ENCODE results near the gene PEX16. TPM values are rescaled to one million over a fixed set of nuclear protein-coding genes. Genes with fewer than 3 reads are reported as not detected.

PEX16 gene
- 33.1 and 36.0 TPM in 2 replicates for total RNA-seq

DNA sequence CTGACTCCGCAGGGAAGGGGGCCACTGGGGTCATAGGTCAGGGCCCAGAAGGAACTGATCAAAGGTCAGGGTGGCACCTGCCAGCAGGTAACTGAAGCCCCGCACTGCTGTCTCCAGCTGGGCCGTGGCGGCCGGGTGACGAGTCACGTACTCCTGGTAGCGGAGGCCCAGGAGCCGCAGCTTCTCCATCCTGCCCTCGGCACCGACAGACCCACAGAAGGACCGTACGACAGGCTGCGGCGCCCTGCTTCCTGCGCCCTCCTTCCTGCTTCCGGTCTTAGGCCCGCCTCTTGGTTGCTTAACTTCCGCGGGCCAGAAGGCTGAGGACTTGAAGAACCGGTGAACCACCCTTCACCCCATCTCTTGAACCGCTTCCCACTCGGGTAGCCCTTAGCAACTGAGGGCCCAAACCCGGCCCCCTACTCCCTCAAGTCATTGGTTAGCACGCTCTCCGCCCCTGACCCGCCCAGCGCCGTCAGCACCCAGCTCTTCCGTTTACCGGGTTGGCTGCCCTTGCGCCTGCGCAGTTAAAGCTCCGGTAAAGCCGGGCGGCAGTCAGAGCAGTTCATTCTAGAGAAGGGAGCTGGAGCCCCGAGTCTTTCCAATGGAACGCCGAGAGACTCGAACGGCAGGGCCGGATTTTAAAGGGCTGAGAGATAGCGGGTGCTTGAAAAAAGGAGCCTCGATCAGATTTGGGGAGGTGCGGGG is at the start of gene PEX16:
TSS of gene PEX16 (minus strand) at position 255 of the 708 bp plus-strand sequence. CDS start at position 189, 66 bp downstream.

GRCh38 chr11:45922425-45923082 is 4.9 kb upstream of the PEX16 start, which contains the start of gene LARGE2:
Gene LARGE2 (plus strand): TSS chr11:45922656. CDS start chr11:45922883, 227 bp downstream.

DNA sequence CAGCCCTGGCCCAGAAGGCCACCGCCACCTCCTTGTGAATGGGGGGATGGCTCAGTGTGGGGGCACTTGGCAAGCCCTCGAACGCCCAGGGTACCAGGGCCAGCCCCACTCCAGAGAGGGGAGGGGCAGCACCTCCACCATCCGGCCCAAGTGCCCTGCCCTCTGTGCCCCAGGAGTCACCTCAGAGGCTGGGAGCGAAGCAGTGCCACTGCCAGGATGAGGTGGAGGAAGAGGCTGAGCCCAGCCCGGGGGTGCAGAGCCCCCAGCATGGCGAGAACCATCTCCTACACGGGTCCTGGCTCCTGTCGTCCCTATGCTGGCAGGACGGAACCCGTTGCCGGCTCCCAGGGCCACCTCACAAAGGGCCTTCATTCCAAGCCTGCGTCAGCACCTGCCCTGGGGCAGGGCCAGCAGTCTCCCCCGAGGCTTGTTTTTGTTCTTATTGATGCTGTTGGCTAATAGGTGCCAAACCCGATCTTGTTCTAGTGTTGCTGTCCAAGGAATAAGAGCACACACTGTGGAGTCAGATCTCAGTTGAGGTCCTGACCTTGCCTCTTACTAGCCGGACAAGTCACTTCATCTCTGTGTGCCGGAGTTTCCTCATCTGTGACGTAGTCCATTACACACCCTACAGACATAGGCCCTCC is 10.6 kb downstream of the PEX16 start, which contains the start of gene FREY1:
TSS of gene FREY1 (minus strand) at position 307 of the 647 bp plus-strand sequence. CDS start at position 281, 26 bp downstream.

DNA sequence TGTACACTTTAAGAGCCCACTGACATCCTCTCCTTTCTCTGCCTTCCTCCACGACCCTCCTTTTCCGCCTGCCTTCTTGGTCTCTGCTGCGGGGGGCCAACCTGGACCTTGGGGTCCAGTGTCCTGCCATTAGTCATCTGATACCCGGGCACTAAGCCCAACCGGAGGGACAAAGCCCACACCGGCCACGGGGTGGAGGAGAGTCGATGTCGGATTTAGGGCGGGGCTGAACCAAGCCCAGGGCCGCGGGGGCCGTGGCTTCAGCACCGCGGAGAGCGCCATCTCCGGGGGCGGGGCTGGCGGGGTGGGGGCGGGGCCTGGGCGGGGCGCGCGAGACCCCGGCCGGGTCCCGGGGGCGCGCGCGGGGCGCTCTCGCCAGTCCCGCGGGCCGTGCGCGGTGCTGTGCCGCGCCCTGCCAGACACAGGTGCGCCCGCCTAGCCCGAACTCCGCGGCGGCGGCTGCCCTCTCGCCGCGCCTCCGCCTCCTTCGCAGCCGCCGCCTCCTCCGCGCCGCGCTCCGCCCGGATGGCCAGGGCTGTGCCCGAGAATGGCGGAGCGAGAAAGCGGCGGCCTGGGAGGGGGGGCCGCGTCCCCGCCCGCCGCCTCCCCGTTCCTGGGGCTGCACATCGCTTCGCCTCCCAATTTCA is 32.3 kb downstream of the PEX16 start, which contains the start of gene MAPK8IP1:
TSS of gene MAPK8IP1 (plus strand) at position 378 of the 647 bp plus-strand sequence. CDS start at position 548, 170 bp downstream.

Other genes starting within 250 kb of the PEX16 start
- gene SLC35C1, start 112.7 kb downstream of the PEX16 start, total RNA-seq: 7.0 and 7.4 TPM in 2 replicates
- 5.8 and 11.8 TPM in 2 replicates for gene CRY2, start 70.4 kb downstream of the PEX16 start, total RNA-seq
- 3.7 and 4.5 TPM in 2 replicates for gene MAPK8IP1, start 32.2 kb downstream of the PEX16 start, total RNA-seq
- gene FREY1, start 10.6 kb downstream of the PEX16 start, total RNA-seq: 0.54 and 0.75 TPM in 2 replicates
- under 0.01 and 0.09 TPM in 2 replicates for gene LARGE2, start 4.8 kb upstream of the PEX16 start, total RNA-seq
- gene PHF21A, start 203.6 kb upstream of the PEX16 start, total RNA-seq: 6.4 and 12.5 TPM in 2 replicates